HS-5 (cell line): ENCODE results near the gene BCAS1.
A peak's percentile ranks its signal among the peaks of the same experiment; 100 is the strongest.

Source experiments
- DNase-seq: peaks from one replicate; pipeline ENCODE4 v3.0.0-alpha.2; 2012; ENCODE audit warnings: low read depth

Gene BCAS1

GRCh38 chr20:54070187-54070987 is at the start of gene BCAS1:
Gene BCAS1, minus strand, starts transcription at chr20:54070594. Its CDS starts 11,876 bp downstream, at chr20:54058718.
- no peak for DNase-seq

- no peak for DNase-seq
Measured at GRCh38 chr20:54119744-54120143, 49.4 kb upstream of the BCAS1 start.

GRCh38 chr20:54118220-54119001 is 48.0 kb upstream of the BCAS1 start:
- DNase-seq, result no peak

DNA sequence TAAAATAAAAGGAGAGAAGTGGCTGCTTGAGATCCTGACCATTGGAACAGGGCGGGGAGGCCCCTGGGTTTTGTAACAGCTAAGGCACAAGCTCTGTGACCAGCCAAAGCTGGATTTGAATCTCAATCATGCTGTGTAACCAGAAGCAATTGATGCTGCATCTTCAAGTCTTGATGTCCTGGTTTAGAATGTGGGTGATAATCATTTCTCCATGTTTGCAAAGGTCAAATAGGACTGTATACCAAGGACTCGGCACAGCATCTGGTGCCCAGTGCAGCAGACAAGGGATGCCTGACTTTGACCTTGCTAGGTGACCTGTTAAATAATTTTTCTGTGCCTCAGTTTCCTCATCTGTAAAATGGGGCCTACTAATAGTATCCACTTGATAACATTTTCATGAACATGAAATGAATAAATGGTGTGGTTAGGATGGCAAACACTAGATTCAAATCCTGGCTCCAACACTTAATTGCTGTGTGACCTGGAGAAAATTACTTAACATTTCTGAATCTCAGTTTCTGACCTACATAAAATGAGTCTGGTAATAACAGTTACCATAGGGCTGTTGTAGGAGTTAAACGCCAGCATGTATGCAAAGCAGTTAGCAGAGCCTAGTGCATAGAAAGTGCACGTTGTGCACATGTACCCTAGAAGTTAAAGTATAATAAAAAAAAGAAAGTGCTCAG is 46.3 kb upstream of the BCAS1 start:
- no peak for DNase-seq

DNA sequence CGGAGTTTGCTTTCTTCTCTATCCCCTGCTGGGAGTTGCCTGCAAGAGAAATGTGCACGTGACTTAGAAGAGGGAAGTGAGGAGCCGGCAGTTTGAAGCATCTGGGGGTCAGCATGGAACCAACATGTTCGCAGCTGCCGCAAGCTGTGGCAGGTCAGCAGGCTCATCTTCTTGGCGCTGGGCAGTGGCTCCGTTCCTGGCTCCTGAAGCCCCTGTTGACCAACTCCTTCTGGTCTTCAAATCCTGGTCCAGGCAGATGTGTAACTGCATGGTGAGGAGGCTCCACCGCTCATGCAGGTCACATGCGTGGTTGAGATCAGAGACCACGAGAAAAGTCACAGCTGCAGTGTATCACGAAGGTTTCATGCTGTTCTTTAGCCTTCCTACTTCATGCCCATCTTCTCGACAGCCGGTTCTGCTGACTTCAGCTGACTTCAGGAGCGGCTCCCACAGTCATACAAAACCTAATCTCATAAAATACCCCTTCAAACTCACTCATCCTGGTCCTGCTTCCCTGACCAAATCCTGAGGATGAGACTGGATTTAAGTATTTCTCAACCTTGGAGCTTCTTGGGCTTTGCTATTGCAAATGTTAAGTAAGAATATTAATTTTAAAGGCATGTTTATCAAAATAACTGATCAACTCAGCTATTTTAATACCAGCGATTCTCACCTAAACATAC is 44.9 kb upstream of the BCAS1 start:
- no peak for DNase-seq

DNA sequence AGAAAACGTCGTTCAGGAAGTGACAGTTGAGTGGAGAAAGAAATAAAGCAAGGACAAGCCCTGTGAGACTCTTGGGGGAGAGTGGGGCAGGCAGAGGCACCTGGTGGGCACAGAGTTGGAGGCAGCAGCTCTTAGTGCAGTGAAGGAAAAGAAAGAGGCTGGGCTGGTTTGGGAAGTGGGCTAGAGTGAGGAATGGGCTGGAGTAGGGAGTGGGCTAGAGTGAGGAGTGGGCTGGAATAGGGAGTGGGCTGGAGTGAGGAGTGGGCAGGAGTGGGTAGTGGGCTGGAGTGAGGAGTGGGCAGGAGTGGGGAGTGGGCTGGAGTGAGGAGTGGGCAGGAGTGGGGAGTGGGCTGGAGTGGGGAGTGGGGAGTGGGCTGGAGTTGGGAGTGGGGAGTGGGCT is 43.7 kb upstream of the BCAS1 start:
- DNase-seq, result no peak

DNA sequence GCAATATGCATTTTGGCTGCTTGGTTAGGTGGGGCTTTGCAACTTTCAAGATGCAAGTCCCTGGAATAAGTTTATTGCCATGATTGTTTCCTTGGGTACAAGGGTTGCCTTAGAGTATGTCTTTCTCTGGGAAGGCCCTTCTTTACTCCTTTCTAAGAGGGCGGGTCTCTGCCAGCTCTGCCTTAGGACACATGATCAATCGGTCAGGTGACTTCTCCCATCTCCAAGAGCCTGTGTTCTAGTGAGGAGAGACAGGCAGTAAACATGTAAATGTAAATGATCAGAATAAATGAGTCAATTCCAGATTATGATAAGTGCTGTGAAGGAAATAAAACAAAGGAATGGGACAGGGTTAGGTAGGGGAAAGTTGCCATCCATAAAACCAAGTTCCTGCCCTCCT is 43.2 kb upstream of the BCAS1 start:
- DNase-seq, result no peak

- no peak for DNase-seq
Measured at GRCh38 chr20:54112221-54112884, 42.0 kb upstream of the BCAS1 start.

GRCh38 chr20:54111460-54111859 is 41.1 kb upstream of the BCAS1 start:
- DNase-seq, result no peak

- DNase-seq, result no peak
Measured at GRCh38 chr20:54110457-54110856, 40.1 kb upstream of the BCAS1 start.

- no peak for DNase-seq
Measured at GRCh38 chr20:54110041-54110440, 39.6 kb upstream of the BCAS1 start.

GRCh38 chr20:54108817-54109216 is 38.4 kb upstream of the BCAS1 start:
- no peak for DNase-seq

GRCh38 chr20:54108326-54108642 is 37.9 kb upstream of the BCAS1 start:
- no peak for DNase-seq

DNA sequence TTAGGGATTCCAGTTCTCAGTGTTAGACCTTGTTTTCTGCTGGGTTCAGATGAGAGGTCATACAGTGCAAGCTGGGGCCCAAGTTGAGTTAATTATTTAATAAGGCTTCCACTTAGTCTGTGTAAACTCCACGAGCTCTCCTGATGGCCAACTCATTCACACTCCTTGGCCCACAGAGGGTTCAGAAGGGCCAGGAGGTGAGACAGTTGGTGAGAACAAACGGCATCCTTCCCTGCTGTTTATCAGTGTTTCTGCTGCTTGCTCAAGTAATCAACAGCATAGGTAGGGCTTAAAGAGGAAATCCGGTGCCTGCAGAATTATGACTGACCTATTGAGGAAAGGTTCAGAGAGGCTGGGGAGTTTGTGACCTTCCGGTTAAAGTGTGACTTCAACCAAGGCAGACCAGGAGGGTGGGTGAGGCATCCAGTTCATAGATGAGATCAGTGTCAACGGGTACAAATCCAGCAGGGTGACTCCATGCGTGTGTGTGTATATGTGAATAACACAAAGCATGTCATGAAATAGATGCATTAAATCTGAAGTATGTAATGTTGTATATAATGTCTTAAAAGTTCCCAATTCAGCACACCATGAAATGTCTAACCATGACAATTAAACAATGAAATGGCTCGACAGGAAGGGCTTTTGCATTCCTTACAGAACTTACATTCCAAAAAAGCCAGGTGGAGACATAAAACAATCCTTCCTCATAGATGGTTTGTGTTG is 37.4 kb upstream of the BCAS1 start:
- no peak for DNase-seq

GRCh38 chr20:54107181-54107580 is 36.8 kb upstream of the BCAS1 start:
- DNase-seq, result no peak

DNA sequence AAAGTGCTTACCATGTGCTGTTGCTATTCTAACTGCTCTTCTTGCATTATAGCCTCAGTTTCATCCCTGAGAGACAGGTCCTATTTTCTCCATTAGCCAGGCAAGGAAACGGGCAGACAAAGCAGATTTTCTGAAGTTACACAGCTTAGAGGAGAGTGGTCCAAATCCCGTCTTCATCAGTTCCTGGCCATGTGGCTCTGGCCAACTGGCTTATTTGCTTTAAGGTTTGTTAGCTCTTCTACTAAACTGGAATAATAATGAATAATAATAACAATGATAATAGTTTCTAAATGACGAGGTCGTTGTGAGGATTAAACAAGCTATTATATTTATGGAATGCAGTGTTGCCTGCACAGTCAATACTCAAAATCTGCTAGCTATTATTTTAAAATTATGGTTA is 35.8 kb upstream of the BCAS1 start:
- no peak for DNase-seq

- DNase-seq, result no peak
Measured at GRCh38 chr20:54105653-54106052, 35.3 kb upstream of the BCAS1 start.

- no peak for DNase-seq
Measured at GRCh38 chr20:54104781-54105180, 34.4 kb upstream of the BCAS1 start.

DNA sequence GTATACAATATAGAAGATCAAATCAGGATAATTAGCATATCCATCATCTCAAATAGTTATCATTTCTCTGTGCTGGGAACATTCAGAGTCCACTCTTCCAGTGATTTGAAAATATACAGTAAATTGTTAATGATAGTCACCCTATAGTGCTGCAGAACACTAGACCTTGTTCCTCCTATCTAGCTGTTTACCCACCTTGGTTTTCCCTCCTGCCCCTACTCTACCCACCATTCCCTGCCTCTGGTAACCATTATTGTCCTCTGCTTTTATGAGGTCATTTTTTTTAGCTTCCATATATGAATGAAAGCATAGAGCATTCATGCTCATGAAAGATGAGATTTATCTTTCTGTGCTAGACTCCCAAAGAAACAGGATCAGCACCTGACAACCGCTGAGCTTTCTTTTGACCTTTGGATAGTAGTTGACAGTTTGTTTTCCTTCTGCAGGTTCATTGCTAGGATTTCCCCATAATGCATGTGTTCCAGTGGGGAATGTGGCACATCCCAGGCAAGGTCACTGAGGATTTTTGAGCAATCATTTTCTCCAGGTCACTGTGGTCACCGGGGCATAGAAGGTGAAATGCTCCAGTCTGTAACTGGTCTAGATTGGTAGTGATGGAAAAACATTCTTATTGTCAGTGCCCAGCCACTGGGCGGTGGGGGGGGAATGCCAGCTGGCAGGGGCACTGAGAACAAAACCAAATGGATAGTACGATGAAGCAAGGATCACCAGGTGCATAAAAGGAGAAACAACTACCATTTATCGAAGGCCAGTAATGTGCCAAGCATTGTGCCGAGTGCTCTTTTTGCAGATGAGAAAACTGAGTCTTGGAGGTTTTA is 33.6 kb upstream of the BCAS1 start:
- DNase-seq, result no peak

DNA sequence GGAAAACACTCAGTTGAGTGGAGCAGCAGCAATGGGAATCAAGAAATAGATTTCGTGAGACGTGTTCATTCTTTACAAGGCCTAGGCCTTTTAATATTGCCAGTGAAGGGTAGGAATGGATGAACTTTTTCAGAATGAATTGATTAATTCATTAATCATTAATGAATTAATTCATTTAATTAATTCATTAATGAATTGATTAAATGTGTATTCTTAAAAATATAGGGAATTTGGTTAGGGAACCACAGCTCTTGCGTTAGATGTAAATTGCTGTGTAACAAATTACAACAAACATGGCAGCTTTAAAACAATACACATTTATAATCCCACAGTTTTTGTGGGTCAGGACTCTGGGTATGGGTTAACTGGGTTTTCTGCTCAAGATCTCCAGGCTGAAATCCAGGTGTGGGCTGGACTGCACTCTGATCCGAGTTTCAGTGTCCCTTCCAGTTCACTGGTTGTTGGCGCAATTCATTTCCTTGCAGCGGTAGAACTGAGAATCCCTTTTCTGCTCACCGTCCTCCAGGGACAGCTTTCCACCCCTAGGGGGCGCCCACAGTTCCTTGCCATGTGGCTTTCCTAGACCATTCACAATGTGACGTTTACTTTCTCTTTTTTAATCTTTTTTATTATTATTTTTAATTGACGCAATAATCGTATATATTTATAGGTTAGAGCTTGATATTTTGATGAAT is 32.8 kb upstream of the BCAS1 start:
- peak; percentile 90 for DNase-seq
